ENCODE data around the gene BATF. TPM values are rescaled to one million over a fixed set of nuclear protein-coding genes. Genes with fewer than 3 reads are reported as not detected.
"Not testable (repeated sequence)": the region's sequence is repeated elsewhere in the genome, so short reads cannot be mapped to it uniquely, and the experiment has no call there.

The BATF gene, protein sequence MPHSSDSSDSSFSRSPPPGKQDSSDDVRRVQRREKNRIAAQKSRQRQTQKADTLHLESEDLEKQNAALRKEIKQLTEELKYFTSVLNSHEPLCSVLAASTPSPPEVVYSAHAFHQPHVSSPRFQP
- total RNA-seq (2014; rRNA removed; shearing (Covaris generic)), result not detected in 2 replicates
- not detected in 2 replicates for polyA plus RNA-seq (2016; fragmentation: Nextera tagmentation; extraction: Ambion mirVana)
- long read RNA-seq, result 0 reads

DNA sequence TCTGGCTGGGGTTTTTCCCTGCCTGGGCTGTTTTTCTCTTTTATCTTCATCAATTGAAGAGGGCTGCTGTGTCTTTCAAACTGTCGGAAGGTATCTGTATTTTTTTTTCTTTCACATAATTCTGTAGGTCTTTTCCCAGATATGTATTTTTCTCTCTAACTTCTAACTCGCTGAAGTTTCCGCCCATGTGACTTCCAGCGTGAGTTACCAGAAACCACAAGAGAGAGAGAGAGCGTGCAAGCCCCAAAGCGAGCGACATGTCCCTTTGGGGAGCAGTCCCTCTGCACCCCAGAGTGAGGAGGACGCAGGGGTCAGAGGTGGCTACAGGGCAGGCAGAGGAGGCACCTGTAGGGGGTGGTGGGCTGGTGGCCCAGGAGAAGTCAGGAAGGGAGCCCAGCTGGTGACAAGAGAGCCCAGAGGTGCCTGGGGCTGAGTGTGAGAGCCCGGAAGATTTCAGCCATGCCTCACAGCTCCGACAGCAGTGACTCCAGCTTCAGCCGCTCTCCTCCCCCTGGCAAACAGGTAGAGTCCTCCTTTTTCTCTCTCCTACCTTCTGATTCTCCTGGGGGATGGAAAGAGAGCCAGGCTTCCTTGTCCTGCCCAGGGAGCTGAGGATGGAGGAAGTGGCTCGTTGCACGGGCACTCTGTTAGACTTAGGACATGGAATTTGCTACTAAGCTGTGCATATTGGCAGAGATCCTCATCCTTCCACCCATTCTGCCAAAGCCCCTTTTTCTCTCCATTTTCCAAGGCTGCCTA, at the start of gene BATF:
Gene BATF, plus strand, starts transcription at position 246 of the 759 bp plus-strand sequence. Its CDS starts 214 bp downstream, at position 460.
- no peak for ATAC-seq
- peaks cover 3% of the 10 kb centered on the region; the same call in 1 of the 2 replicates for H3K9me2 ChIP-seq (ENCODE audit: insufficient read depth)
- Mint-ChIP-seq H3K27ac (no peak within 1 kb of the TSS; the same call in 1 of the 2 replicates), H3K27me3 (ENCODE audit: insufficient read depth, low read depth, poor library complexity) (peaks cover 3% of the 10 kb centered on the region), H3K4me1 (peaks cover 8% of the 10 kb centered on the region; the same call in 2 of the 3 replicates), H3K36me3 (ENCODE audit: low read depth) (no peaks in the 10 kb centered on the region), H3K4me3 (no peak within 1 kb of the TSS), H3K9me3 (no peaks in the 10 kb centered on the region)
- H3K27ac ChIP-seq (ENCODE audit: low read depth), result no peak within 1 kb of the TSS
- no peak within 1 kb of the TSS for H3K4me3 ChIP-seq
- H3K4me1 ChIP-seq (ENCODE audit: insufficient read depth), result peaks cover 7% of the 10 kb centered on the region; the same call in 1 of the 2 replicates
- H3K36me3 ChIP-seq (ENCODE audit: insufficient read depth), result no peaks in the 10 kb centered on the region
- H3F3A ChIP-seq (replicated peaks; ENCODE audit: low read depth), result no peaks in the 10 kb centered on the region
- H3K4me2 ChIP-seq, result no peak within 1 kb of the TSS
- no peak for DNase-seq (ENCODE audit: low spot score)
- no peaks in the 10 kb centered on the region for H4K20me1 ChIP-seq (replicated peaks; ENCODE audit: insufficient read depth)
- no peaks in the 10 kb centered on the region for H3K79me2 ChIP-seq (replicated peaks; ENCODE audit: insufficient read depth)
- H3K27me3 ChIP-seq (ENCODE audit: insufficient read depth), result no peaks in the 10 kb centered on the region
- TF ChIP-seq CTCF (conservative IDR thresholded peaks at IDR 0.05; ENCODE audit: low read depth in 2 of 2) (no peak), CREB1 (CRISPR knock-in tag; IDR thresholded peaks at IDR 0.05; ENCODE audit: low read depth) (no peak)
- TF ChIP-seq, protein P1, sequence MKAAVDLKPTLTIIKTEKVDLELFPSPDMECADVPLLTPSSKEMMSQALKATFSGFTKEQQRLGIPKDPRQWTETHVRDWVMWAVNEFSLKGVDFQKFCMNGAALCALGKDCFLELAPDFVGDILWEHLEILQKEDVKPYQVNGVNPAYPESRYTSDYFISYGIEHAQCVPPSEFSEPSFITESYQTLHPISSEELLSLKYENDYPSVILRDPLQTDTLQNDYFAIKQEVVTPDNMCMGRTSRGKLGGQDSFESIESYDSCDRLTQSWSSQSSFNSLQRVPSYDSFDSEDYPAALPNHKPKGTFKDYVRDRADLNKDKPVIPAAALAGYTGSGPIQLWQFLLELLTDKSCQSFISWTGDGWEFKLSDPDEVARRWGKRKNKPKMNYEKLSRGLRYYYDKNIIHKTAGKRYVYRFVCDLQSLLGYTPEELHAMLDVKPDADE (IDR thresholded peaks at IDR 0.05), result no peak
- TF ChIP-seq, protein P2, sequence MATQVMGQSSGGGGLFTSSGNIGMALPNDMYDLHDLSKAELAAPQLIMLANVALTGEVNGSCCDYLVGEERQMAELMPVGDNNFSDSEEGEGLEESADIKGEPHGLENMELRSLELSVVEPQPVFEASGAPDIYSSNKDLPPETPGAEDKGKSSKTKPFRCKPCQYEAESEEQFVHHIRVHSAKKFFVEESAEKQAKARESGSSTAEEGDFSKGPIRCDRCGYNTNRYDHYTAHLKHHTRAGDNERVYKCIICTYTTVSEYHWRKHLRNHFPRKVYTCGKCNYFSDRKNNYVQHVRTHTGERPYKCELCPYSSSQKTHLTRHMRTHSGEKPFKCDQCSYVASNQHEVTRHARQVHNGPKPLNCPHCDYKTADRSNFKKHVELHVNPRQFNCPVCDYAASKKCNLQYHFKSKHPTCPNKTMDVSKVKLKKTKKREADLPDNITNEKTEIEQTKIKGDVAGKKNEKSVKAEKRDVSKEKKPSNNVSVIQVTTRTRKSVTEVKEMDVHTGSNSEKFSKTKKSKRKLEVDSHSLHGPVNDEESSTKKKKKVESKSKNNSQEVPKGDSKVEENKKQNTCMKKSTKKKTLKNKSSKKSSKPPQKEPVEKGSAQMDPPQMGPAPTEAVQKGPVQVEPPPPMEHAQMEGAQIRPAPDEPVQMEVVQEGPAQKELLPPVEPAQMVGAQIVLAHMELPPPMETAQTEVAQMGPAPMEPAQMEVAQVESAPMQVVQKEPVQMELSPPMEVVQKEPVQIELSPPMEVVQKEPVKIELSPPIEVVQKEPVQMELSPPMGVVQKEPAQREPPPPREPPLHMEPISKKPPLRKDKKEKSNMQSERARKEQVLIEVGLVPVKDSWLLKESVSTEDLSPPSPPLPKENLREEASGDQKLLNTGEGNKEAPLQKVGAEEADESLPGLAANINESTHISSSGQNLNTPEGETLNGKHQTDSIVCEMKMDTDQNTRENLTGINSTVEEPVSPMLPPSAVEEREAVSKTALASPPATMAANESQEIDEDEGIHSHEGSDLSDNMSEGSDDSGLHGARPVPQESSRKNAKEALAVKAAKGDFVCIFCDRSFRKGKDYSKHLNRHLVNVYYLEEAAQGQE (IDR thresholded peaks at IDR 0.05; ENCODE audit: unreplicated experiment), result no peak
- H2AFZ ChIP-seq, result peak within 1 kb of the TSS; percentile 87

DNA sequence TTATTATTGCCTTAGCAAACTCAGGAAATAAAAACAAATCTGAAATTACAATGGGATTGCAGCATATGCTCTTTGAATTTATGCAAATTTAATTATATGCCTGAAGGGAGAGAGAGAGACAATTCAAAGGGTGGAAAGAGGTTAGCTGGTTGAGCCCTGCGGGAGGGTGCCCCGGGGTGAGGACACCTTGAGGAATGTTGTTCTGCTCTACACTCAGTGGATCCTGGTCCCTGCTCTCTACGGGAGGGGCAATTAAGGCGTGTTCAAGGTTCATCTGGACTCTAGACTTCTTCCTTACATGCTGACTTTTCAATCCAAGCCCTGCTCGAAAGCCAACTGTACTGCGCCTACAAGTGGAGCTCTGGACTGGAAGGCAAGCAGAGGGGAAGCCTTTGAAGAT, 48.1 kb upstream of the BATF start:
- H3K27ac ChIP-seq (ENCODE audit: low read depth); H4K20me1 ChIP-seq (replicated peaks; ENCODE audit: insufficient read depth); H3K27me3 Mint-ChIP-seq (ENCODE audit: insufficient read depth, low read depth, poor library complexity); H2AFZ ChIP-seq; H3K9me2 ChIP-seq (ENCODE audit: insufficient read depth); H3K36me3 ChIP-seq (ENCODE audit: insufficient read depth); H3K4me1 ChIP-seq (ENCODE audit: insufficient read depth); H3K4me2 ChIP-seq; H3K27ac Mint-ChIP-seq; DNase-seq (ENCODE audit: low spot score); H3K4me3 Mint-ChIP-seq; H3K9me3 Mint-ChIP-seq; H3K4me3 ChIP-seq; H3F3A ChIP-seq (replicated peaks; ENCODE audit: low read depth); H3K79me2 ChIP-seq (replicated peaks; ENCODE audit: insufficient read depth); H3K27me3 ChIP-seq (ENCODE audit: insufficient read depth): not testable (repeated sequence)
- Mint-ChIP-seq H3K36me3 (ENCODE audit: low read depth) (peaks cover 27% of the 10 kb centered on the region), H3K4me1 (peaks cover 16% of the 10 kb centered on the region)
- ATAC-seq, result peak; percentile 50
- TF ChIP-seq POLR2AphosphoS5 (IDR thresholded peaks at IDR 0.05; ENCODE audit: low read depth), result 0 out of 2 replicates have a peak, but pooled peaks have one; percentile 23

All from GM23338 (cell line).